ENCODE results near the gene SEC24D.

DNA sequence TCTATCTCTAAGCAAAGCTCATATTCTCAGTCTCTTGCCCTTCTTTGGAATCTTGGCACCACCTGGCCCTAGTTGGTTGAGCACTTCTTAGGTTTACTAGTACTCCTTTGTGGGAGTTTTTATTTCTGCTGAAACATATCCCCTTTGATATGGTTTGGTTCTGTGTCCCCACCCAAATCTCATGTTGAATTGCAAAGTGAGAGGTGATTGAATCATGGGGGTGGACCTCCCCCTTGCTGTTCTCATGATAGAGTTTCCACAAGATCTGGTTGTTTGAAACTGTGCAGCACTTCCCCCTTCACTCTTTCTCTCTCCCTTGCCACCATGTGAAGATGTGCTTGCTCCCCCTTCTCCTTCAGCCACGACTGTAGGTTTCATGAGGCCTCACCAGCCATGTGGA lies 30.5 kb upstream of the SEC24D start:
- no peak for TF ChIP-seq POLR2A (IDR thresholded peaks at IDR 0.05; ENCODE audit: low read length)
- no peak for TF ChIP-seq GATA1 (IDR thresholded peaks at IDR 0.05; ENCODE audit: low read depth, low read length)
